Ovary (tissue), 9 donors: ENCODE measurements around the gene SRD5A3. TPM values are rescaled to one million over a fixed set of nuclear protein-coding genes. Genes with fewer than 3 reads are reported as not detected.

Experiments
- DNase-seq, 5 donors: peaks; one replicate each; pipeline ENCODE4 v3.0.0-alpha.2; 2019 to 2020
- H3K27ac ChIP-seq, 2 donors: fragments of 200-600 bp; one replicate each; pipeline versions ENCODE4 v1.5.1 to v1.8.0; 2019 to 2022
- H3K27me3 ChIP-seq: fragments of 200-600 bp; one replicate; pipeline ENCODE4 v1.8.0; 2022
- H3K36me3 ChIP-seq: fragments of 200-600 bp; sonication (generic); one replicate; pipeline ENCODE4 v1.5.1; 2019
- H3K4me1 ChIP-seq: one replicate; pipeline ENCODE4 v1.8.1; 2013; ENCODE audit warnings: mild to moderate bottlenecking, moderate library complexity; ENCODE audit not compliant: insufficient read depth
- H3K4me3 ChIP-seq: fragments of 200-600 bp; sonication (generic); one replicate; pipeline ENCODE4 v1.5.1; 2017
- H3K9me3 ChIP-seq, 2 donors: fragments of 200-600 bp in 1 of 2; sonication (generic) in 1 of 2; one replicate each; pipeline versions ENCODE4 v1.5.1 to v1.8.1; 2013 to 2019; ENCODE audit warnings: mild to moderate bottlenecking in 1 of 2, moderate library complexity in 1 of 2
- CTCF ChIP-seq, 3 donors: fragments of 450-650 bp in 2 of 3; fragments of 200-600 bp in 1 of 3; IDR thresholded peaks; one replicate each; pipeline versions ENCODE4 v1.5.1 to v1.8.0; 2016 to 2022; ENCODE audit warnings: antibody characterized with exemption in 3 of 3, mild to moderate bottlenecking in 1 of 3
- EP300 ChIP-seq: sonication (generic); formaldehyde crosslinking; IDR thresholded peaks from one replicate; pipeline ENCODE4 v1.6.1; 2017; ENCODE audit warnings: antibody characterized with exemption
- POLR2A ChIP-seq: fragments of 450-650 bp; IDR thresholded peaks from one replicate; pipeline ENCODE4 v1.6.1; 2017; ENCODE audit warnings: antibody characterized with exemption, mild to moderate bottlenecking, moderate library complexity
- WGBS, 3 donors: extraction: QIAGEN DNeasy Blood & Tissue Kit in 1 of 3; methylation state at CpG; one replicate each; pipeline versions ENCODE4 v1.1.5 to v1.1.7; 2013 to 2017; 5-methylcytosine and 5-hydroxymethylcytosine counted together
- intact Hi-C, 4 donors: fragments of 100-400 bp; cut with DNase I; formaldehyde crosslinking; loops; one replicate each; pipeline versions ENCODE4 v1.11.0 to v1.15.1; 2022 to 2023
- polyA plus RNA-seq, 2 donors: library from polyadenylated mRNA; stranded (reverse); fragments of 200-250 nt in 1 of 2; fragments of 350-450 nt in 1 of 2; fragmentation: Illumina TruSeq in 1 of 2; extraction: RNeasy Lipid Tissue Mini Kit (QIAGEN cat#74804) in 1 of 2; gene quantifications; one replicate each; pipeline ENCODE4 v1.2.3, GENCODE V29; 2013 to 2014
- small RNA-seq: library from RNA; depleted of rRNA; stranded (forward); fragments of <200 nt; gene quantifications from one replicate; pipeline ENCODE3, GENCODE V24; 2016
- total RNA-seq, 7 donors: library from RNA; depleted of rRNA in 2 of 7; stranded (reverse); fragments of >200 nt in 2 of 7; fragmentation: NEBNext Ultra II Directional in 3 of 7; extraction: Animal tissue kit (Norgen Biotek cat#: 25700) in 3 of 7; gene quantifications; one replicate each; pipeline versions ENCODE4 v1.1.0 to v1.2.4, GENCODE V29; 2016 to 2023
- donor health status: DM: no; HTN: no; CAD: no; lungs with moderate emphysema.
- donor health status: DM: no; HTN: no; CAD: no.
- donor health status: Bipolar disorder and iron deficiency.
- donor health status: DM: yes; HTN: yes; CAD: no.
- donor health status: DM: no; HTN: no; CAD: no.
- donor health status: DM: yes; HTN: yes; CAD: no.

The SRD5A3 gene
- total and polyA plus RNA-seq, 9 donors = 1.2 to 12.3 (median 2.9) TPM

DNA sequence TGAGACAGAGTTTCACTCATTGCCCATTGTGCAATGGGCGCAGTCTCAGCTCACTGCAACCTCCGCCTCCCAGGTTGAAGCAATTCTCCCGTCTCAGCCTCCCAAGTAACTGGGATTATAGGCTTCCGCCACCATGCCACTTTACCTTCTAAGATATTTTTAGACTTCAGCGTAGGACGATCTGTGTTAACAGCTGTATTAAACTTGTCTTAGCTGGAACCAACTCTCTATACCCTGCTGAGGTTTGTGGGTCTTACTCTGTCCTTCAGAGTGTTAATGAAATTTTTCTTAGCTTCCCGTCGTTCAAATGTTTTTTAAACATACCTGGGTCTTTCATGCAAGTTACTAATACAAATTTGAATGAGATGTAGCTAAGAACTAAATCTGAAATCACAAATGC, 64.4 kb downstream of the SRD5A3 start:
- TF ChIP-seq POLR2A (no peak), EP300 (no peak), CTCF (IDR thresholded peaks at IDR 0.05) (no peak)
- H3K4me3 ChIP-seq = no peak overlapping the region
- WGBS, 3 donors = 88 to 89% (median 89%) methylated on average over 8 of the region's 8 CpGs
- H3K27ac ChIP-seq = no peak overlapping the region
- H3K27me3 ChIP-seq = no peaks in the 10 kb centered on the region
- H3K36me3 ChIP-seq = no peaks in the 10 kb centered on the region
- H3K9me3 ChIP-seq = no peaks in the 10 kb centered on the region
- DNase-seq = no peak
- peaks cover 2% of the 10 kb centered on the region for H3K4me1 ChIP-seq
- intact Hi-C loops = no loop called here

GRCh38 chr4:55411621-55412020, 65.6 kb downstream of the SRD5A3 start:
- Histone ChIP-seq H3K27ac (no peak overlapping the region), H3K4me3 (no peak overlapping the region), H3K9me3 (no peaks in the 10 kb centered on the region), H3K4me1 (peaks cover 2% of the 10 kb centered on the region), H3K36me3 (no peaks in the 10 kb centered on the region), H3K27me3 (no peaks in the 10 kb centered on the region)
- intact Hi-C loops = no loop called here
- no peak for DNase-seq
- WGBS, 3 donors = 94 to 97% (median 94%) methylated on average over 6 of the region's 6 CpGs
- TF ChIP-seq EP300 (no peak), CTCF (IDR thresholded peaks at IDR 0.05) (no peak), POLR2A (no peak)

DNA sequence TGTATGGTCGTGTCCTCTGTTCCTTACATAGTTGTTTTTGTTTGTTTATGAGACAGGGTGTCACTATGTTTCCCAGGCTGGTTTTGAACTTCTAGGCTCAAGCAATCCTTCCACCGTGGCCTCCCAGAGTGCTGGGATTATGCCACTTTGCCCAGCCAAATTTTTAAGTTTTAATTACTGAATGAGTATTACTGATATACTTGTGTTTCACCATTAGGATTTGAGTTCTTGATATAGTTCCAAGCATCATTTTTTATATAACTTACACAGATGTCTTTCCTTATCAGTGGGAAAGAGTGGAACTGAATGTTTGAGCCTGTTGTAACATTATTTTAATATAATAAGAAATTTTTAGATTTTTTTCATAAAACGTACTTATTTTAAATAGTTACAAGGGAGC, 70.1 kb downstream of the SRD5A3 start:
- intact Hi-C loops = no loop called here

More for the DNA sequence above, 70.1 kb downstream of the SRD5A3 start:
- Histone ChIP-seq H3K36me3 (no peaks in the 10 kb centered on the region), H3K4me1 (no peaks in the 10 kb centered on the region), H3K4me3 (no peak overlapping the region), H3K27me3 (no peaks in the 10 kb centered on the region), H3K27ac (no peak overlapping the region), H3K9me3 (no peaks in the 10 kb centered on the region)
- 51 to 66% (median 57%) methylated on average over 3 of the region's 3 CpGs for WGBS, 3 donors
- no peak for TF ChIP-seq POLR2A
- no peak for TF ChIP-seq CTCF (IDR thresholded peaks at IDR 0.05)
- TF ChIP-seq EP300 = no peak
- no peak for DNase-seq

Small RNA genes lying within 50 kb of the gene (small RNA-seq; reads per million reads assigned to genes)
- gene RF00019 = not detected

Other genes with a start within 250 kb of the SRD5A3 start
- gene KDR, start 220.6 kb upstream of the SRD5A3 start, total RNA-seq = 10 to 100 TPM in 5 of 7 donors, 1 to 10 TPM in 2; 6.0 to 35.6 (median 13.9) TPM
- gene KDR, start 220.6 kb upstream of the SRD5A3 start, polyA plus RNA-seq = 10 to 100 TPM in 1 of 2 donors, 1 to 10 TPM in 1; 8.8 to 36.4 TPM
- 100 to 1,000 TPM in 1 of 7 donors, 10 to 100 TPM in 6; 54.6 to 230 (median 84.1) TPM for gene TMEM165, start 49.7 kb downstream of the SRD5A3 start, total RNA-seq
- gene TMEM165, start 49.7 kb downstream of the SRD5A3 start, polyA plus RNA-seq = 10 to 100 TPM; 33.3 to 57.8 TPM
- gene CLOCK, start 200.7 kb downstream of the SRD5A3 start, total RNA-seq = 10 to 100 TPM; 16.1 to 36.4 (median 34.6) TPM
- gene CLOCK, start 200.7 kb downstream of the SRD5A3 start, polyA plus RNA-seq = 10 to 100 TPM in 1 of 2 donors, 1 to 10 TPM in 1; 5.4 to 12.5 TPM
- gene PDCL2, start 246.0 kb downstream of the SRD5A3 start, total RNA-seq = not detected
- not detected for gene PDCL2, start 246.0 kb downstream of the SRD5A3 start, polyA plus RNA-seq